Stimulated activated CD4-positive, alpha-beta T cell treated with anti-CD3 and anti-CD28 coated beads, Interleukin-2, amount 100 ng/mL, for 48 hours (primary cell): Measurements from ENCODE around the gene ARFIP1.
A peak's percentile ranks its signal among the peaks of the same experiment; 100 is the strongest.
"Not testable (repeated sequence)": the region's sequence is repeated elsewhere in the genome, so short reads cannot be mapped to it uniquely, and the experiment has no call there.

ENCODE experiments used
- DNase-seq, 2 donors: peaks; one replicate each; pipeline ENCODE4 v3.0.0-alpha.2; 2020

The ARFIP1 gene, protein sequence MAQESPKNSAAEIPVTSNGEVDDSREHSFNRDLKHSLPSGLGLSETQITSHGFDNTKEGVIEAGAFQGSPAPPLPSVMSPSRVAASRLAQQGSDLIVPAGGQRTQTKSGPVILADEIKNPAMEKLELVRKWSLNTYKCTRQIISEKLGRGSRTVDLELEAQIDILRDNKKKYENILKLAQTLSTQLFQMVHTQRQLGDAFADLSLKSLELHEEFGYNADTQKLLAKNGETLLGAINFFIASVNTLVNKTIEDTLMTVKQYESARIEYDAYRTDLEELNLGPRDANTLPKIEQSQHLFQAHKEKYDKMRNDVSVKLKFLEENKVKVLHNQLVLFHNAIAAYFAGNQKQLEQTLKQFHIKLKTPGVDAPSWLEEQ

DNA sequence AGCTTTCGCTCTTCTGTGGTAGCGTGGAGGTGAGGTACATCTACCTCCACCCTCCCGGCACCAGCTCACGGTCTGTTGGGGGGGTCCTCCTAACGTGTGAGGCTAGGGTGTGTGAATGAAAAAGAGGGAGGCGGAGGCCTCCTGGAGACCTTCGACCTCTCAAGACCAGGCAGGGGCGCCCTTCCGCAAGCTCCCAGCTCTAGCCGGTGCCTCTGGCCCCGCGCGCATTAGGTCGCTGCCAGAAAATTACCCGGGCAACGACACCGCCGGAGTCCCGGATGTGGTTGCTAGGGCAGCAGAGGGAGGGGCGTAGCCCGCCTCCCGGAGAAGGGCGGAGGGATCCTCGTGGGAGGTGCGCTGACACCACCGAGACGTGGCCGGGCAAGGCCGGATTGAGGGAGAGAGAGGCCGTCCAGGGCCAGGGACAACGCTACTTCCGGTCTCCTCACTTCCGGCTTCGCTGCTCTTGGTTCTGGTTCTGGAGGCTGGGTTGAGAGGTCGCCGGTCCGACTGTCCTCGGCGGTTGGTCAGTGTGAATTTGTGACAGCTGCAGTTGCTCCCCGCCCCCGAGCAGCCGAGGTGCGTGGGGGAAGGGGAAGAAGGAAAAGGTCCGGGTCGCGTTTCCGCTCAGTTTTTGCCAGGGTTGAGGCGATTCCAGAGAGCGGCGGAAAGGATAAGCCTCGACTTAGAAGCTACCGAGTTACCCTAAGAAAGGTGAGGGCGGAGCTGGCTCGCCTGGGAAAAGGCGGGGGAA lies at the start of gene ARFIP1, which contains the start of gene TIGD4:
ARFIP1 (plus strand) TSS at position 442 of the 754 bp plus-strand sequence. CDS start 49,680 bp downstream, outside the sequence.
TIGD4 (minus strand) TSS at position 218 of the 754 bp plus-strand sequence. CDS start 8,726 bp downstream, outside the sequence.
- peak; percentile 87 to 91 for DNase-seq

DNA sequence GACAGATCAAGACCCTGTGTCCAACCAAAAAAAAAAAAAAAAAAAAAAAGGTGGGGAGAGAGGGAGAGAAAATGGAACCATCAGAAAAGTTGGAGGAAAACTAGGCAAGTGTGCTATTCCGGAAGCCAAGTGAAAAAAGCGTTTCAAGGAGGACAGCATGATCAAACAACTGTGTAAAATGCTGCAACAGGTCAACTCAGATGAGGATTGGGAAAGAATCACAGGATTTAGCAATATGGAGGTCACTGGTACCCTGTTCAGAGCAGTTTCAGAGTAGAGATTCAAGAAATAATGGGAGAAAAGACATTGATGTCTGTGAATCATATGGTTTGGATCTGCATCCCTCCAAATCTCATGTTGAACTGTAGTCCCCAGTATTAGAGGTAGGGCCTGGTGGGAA lies 47.8 kb upstream of the ARFIP1 start:
- no peak for DNase-seq

DNA sequence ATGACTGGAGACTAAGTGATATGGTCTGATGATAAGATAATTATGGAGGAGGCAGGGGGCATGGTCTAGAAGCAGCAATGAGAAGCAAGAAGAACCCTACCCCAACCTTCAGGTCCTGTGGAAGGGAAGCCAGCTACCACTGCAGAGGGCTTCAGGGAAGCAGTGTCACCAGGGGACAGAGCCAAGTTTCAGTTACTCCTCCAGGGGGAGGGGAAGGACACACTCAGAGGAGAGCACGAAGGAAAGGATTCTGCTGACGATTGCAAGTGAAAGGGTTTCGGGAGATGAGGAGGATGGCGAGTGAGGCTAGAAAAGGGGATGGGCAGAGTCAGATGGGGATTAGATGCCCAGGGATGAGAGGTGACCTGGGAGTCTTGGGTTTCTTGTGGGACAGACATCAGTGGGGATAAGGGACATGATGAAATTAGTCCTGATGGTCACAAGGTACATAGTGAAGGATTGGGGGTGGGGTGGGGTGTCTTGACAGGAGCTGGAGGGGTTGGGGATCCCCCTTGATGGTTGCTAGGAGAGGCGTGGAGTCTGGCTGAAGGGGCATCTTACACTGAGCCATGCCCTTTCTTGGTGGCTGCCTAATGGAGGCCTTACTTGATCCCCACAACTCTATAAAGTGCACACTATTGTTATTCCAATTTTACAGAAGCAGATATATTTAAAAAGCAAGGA lies 45.6 kb upstream of the ARFIP1 start:
- no peak for DNase-seq

DNA sequence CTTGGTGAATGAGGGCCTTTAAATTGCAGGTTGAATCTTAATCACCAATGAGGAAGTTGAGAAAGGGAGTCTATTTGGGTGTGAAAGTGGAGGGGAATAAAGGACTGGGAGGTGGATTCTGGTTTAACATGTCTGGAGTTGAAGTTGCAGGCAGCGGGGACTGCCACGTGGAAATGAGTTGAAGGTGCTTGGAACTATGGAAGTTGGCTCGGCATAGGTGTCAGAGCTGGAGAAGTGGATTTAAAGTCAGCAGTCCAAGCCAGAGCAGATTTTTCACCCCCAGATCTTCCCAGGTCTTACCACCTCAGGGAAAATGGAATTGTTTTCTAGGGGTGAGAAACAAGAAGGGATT lies 45.1 kb upstream of the ARFIP1 start:
- DNase-seq = no peak

DNA sequence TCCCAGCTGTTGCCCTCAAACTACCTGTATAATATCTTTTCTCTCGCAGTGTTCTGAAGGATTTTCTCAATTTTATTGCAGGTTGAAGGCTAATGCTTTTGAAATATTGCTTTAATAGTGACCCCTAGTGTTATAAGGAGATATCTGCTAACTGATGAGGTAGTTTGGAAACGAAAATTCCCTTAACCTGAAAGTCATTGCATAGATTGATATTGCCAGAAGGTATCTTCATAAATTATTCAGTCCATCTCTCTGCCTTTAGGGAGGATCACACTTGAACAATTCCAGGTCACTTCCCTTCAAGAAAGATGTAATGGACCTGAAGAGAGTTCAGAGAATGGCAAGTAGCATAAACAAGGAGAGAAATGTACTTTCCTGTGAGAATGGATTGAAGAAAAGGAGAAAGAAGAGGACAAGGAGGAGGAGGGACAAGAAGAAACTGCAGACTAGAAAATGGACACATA lies 44.3 kb upstream of the ARFIP1 start:
- DNase-seq = no peak

DNA sequence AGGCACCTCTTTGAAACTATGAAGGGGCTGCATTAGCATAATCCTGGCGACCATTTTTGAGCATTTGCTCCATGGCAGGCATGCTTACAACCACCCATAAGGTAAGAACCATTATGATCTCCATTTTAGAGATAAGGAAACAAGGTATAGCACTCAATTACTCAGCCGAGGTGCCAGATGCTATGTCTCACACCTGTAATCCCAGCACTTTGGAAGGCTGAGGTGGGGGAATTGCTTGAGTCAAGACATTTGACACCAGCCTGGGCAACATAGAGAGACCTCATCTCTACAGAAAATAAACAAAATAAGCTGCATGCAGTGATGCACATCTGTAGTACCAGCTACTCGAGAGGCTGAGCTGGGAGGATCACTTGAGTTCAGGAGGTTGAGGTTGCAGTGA lies 43.8 kb upstream of the ARFIP1 start:
- DNase-seq = no peak

DNA sequence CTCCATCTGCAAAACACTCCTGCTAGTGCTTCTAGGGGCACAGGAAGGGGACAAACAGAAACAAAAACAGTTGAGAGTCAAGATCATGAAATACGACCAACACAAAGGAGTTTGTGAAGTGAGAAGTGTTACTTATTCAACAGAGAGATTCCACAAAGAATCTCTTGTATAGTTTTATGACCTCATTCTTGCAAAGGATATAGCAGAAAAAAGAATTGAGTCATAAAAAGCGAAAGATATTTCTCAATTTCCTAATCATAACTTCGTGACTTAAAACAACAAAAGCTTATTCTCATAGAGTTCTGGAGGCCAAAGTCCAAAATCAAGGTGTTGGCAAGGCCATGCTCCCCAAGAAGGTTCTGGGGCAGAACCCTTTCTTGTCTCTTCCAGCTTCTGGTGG lies 40.9 kb upstream of the ARFIP1 start:
- DNase-seq = no peak

DNA sequence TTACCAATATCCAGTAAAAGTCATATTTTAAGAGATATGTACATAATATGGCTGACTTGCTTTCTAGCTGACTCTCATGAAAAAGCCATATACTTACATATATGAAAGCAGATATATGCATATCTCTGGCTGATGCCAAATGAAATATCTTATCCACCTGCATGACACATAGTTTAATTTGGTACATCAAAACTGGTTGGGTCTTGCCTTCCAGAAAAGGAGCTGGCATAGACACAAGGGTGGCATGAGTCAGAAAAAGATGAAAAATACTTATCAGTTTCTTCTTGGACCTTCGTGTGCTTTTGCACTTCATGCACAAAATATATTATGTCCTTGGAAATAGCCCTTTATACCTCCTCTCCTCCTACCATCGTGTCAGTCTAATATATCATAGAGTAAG lies 32.3 kb upstream of the ARFIP1 start:
- no peak for DNase-seq

DNA sequence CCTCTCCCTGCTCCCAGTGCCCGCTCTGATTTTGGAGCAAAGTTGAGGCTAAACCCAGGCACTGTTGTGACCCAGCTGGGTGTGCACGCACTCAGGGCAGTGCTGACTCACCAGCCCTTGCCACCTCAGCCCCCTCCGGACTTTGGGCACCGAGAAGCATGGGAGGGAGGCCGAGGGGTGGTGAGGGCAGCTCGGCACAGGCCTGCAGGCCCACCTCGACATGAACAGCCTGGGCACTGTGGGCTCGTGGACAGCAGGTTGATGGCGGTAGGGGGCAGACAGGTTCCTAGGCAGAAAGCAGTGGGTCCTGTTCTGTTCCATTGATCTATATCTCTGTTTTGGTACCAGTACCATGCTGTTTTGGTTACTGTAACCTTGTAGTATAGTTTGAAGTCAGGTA lies 31.1 kb upstream of the ARFIP1 start:
- no peak for DNase-seq

DNA sequence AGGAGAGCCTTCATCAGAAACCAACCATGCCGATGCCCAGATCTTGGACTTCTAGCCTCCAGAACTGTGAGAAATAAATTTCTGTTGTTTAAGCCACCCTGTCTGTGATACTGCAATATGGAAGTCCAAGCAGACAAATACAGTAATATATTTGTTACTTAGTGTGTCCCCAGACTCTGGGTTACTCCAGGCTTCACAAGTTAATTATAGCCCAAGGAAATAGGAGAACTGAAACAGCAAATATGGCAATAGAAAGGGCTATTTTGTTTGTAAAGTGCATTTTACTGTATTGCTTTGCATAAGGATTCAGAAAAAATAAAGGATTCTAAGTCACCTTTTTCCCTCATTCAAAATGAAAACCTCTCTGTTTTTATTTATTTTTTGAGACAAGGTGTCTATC lies 16.0 kb upstream of the ARFIP1 start:
- DNase-seq = no peak

DNA sequence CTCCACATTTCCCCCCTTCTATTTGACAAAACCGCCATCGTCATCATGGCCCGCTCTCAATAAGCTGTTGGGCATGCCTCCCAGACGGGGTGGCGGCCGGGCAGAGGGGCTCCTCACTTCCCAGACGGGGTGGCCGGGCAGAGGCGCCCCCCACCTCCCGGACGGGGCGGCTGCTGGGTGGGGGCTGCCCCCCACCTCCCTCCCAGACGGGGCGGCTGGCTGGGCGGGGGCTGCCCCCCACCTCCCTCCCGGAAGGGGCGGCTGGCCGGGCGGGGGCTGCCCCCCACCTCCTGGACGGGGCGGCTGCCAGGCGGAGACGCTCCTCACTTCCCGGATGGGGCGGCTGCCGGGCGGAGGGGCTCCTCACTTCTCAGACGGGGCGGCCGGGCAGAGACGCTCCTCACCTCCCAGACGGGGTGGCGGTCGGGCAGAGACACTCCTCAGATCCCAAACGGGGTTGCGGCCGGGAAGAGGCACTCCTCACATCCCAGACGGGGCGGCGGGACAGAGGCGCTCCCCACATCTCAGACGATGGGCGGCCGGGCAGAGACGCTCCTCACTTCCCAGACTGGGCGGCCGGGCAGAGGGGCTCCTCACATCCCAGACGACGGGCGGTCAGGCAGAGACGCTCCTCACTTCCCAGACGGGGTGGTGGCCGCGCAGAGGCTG lies 14.6 kb upstream of the ARFIP1 start:
- DNase-seq = not testable (repeated sequence)

DNA sequence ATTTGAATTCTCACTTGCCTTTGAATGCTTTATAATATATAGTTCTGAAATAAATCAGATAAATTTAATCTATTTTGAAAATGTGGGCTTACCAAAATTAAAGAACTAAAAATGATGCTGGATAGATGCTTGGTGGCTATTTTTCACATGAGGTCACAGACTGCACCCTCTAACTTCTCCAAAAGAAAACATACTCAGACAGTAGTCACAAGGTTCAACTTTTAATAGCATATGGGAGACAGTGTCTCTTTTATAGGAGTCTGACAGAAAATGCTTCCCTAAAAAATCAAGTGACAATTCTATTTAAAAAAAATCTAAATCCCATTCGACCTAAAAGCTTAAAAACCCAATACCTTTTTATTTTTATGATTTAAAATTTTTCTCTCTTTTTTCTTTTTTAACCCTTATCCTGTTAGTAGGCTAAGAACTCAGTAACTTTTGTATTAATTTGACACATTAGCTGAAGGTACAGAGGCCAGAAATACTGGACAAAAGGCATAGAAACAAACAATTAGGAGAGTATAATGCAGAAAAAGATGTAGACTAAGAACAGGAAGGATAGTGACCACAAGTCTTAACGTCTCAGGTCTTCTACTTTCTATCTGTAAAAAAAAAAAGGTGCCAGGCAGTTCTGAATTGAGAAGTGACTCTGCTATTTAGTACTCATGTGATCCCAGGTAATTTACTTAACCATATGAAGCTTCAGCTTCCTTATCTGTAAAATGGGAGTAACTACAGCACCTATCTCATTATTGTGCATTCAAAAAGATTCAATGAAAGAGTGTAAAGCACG lies 7.8 kb upstream of the ARFIP1 start:
- DNase-seq = no peak

DNA sequence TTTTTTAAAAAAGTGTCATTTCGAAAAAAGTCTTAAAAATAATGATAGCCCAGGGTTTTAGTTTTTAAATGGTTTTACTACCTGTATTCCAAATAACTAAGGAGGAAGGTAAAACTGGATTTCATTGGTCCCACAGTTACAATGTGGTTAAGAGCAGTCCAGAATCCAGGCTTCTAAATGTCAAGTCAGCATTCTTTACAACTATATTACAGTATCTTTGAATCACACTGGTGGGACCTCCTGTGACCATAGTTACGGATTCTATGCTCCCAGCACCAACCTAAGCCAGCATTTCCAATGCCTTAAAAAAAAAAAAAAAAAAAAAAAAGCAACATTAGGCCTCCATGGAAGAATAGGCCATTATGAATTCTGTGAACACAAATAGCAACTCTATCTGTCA lies 6.4 kb upstream of the ARFIP1 start:
- DNase-seq = no peak

DNA sequence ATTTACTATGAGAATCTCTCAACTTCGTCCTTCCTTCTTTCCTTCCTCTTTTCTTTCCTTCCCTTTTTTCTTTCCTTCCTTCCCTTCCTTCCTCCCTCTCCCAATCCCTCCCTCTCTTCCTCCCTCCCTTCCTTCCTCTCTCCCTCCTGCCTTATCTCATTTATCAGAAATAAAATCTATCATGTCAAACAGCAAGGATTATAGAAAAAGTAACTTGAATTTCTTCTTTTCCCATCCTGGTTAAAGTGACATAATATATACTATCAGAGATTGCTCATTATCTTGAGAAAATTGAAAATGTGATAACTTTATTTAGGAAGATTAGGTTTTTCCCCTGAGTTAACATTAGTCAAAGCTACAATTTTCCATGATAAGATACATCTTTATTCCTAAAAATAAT lies 5.8 kb upstream of the ARFIP1 start:
- DNase-seq = no peak

DNA sequence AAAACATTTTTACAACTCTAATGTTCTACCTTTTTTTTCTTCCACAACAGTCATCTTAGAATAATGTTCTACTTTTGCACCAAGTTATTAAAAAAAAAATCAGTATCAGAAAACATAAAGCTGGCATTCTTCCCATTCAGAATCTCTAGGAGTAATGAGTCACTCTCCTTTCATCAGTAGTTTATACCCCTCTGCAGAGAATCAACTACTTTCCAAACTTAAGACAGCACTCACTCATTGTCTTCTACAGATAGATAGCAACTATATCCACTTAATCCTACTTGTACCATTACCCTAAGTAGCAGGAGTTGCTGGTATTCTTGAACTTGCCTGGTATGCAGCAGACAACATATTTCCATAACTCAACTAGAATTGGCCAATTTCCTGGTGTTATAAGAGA lies 3.4 kb upstream of the ARFIP1 start:
- no peak for DNase-seq

DNA sequence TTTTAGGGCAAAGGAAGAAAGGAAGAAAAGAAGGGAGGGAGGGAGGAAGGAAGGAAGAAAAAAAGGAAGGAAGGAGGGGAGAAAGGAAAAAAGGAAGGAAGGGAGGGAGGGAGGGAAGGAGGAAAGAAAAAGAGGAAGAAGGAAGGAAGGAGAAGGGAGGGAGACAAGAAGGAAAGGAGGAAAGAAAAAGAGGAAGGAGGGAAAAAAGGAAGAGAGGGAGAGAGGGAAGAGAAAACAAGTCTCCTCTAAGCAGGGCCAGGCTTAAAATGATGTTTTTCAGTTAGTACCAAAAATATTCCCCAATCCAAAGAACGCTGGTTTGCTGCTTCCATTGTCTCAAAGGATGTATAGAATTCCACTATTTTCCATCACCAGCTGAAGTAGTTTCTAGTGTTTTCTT lies 2.3 kb upstream of the ARFIP1 start:
- no peak for DNase-seq

DNA sequence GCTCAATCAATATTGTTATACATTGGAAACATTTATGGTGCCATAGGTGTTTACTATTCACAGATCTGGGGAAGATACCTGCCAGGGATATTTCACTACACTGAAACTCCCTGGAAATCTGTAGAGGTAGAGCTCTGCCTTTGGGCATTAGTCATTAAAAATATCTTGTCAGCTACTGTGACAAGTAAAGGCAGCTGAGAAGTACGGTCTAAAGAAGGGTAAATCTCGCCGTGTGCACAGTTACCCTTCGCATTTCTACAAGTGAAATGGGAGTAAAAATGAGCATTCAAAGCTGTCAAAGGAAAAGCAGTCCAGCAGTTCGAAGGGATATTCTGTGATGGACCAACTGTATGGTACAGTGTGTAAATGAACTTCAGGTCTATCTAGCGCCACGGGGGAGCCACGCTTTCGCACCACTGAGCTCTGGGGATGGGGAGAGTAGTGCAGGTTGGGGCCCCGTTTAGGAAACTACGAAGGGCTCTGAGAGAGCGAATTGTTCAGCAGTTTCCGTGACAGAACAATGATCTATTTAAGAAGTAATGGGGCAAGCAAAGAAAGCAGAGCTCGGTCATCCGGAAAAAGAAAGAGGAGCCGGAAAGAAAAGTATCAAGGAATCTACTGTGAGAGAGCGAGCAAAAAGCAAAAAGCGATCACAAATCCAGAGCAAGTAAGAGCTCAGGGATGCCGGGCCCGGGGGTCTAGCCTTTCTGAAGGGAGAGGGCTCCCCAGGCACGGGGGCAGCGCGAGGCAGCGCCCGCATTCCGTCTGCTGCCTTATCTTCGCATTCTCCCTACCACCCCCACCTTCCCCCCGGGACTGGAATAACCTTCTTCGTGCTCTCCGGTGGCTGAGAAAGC lies 870 bp upstream of the ARFIP1 start:
- DNase-seq = peak; percentile 20 to 27

DNA sequence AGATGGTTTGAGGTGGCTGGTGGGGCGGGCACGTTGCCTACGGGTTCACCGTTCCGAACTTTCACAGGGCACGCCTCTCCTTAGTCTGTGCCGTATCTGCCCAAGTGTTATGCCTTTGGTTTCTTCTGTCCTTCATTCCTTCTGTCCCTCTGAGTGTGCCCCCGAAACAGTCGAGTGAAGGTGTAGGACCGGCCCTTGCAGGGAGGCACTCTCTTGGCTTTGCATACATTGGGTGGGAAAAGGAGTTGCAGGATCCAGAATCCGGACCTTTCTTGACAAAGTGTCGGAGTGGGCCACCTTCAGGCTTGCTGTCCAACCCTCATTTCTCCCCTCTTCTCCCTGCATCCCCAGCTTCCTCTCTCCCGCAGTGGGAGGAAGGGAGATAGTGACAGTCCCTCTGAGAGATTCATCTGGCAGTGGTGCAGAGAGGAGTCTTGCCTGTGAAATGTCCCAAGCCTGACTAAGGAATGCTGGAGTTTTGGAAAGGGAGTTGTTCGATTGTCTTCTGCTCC lies 569 bp downstream of the ARFIP1 start:
- no peak for DNase-seq

DNA sequence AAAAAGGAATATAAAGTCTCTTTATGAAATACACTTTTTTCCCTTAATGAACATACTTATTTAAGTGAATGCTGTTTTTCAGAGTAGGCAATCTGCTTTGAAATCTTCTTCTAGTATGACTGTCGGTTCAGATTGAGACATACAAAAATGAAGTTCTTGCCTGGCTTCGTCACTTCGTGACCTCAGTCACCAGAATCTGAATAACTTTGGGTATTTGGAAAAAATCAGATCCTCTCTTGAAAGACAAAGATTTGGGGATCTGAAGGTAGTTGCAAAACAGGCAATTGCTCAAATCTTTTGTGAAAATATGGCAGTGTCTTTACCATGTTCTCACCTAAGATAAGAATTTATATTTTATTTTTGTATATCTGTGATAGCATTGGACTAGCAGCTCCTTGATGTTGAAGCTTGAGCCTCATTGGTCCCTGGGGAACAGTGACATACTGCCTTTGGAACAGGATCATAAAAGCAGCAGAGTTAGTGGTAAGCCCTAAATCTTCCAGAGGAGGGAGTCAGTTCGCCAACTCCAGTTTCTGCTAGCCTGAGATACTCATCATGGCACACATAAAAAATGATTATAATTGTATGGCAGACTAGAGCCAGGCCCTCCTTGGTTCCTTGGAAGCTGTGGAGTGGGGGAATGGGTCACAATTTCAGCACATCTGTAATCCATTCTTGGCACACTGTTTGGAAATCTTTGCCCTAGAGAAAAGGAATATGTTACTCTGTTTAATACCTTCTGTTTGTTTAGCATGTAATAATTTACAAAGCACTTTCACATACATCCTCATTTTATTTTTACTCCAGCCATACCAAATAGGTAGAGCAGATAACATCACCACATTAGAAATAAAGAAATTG lies 5.0 kb downstream of the ARFIP1 start:
- no peak for DNase-seq
